Large intestine (tissue), 3 donors: Measurements from ENCODE around the gene TENM4. TPM values are rescaled to one million over a fixed set of nuclear protein-coding genes. Genes with fewer than 3 reads are reported as not detected.
A peak's percentile ranks its signal among the peaks of the same experiment; 100 is the strongest.

Source experiments
- DNase-seq, 2 donors: peaks; one replicate each; pipeline versions ENCODE4 v3.0.0 to v3.0.0-alpha.2; 2013
- H3K27ac ChIP-seq: one replicate; pipeline ENCODE4 v1.5.1; 2013; ENCODE audit warnings: low read length
- H3K27me3 ChIP-seq: 2 replicates; pipeline ENCODE4 v1.6.1; 2013; ENCODE audit warnings: low read length; ENCODE audit not compliant: control insufficient read depth, insufficient read depth
- H3K36me3 ChIP-seq: 2 replicates; pipeline ENCODE4 v1.6.1; 2013; ENCODE audit warnings: low read length; ENCODE audit not compliant: control insufficient read depth, insufficient read depth
- H3K4me1 ChIP-seq: one replicate; pipeline ENCODE4 v1.6.1; 2013; ENCODE audit warnings: low read length; ENCODE audit not compliant: control insufficient read depth, insufficient read depth
- H3K4me3 ChIP-seq: one replicate; pipeline ENCODE4 v1.5.1; 2013; ENCODE audit warnings: low read length
- H3K9me3 ChIP-seq: one replicate; pipeline ENCODE4 v1.6.1; 2013; ENCODE audit warnings: mild to moderate bottlenecking, low read depth, low read length, moderate library complexity; ENCODE audit not compliant: control insufficient read depth
- WGBS: methylation state at CpG from one replicate; pipeline ENCODE4 v1.1.5; 2013; ENCODE audit warnings: low lambda C conversion rate; ENCODE audit not compliant: insufficient coverage; 5-methylcytosine and 5-hydroxymethylcytosine counted together
- polyA plus RNA-seq: library from polyadenylated mRNA; unstranded; fragments of 120-200 nt; gene quantifications from one replicate; pipeline ENCODE4 v1.2.1, GENCODE V29; 2013

Gene TENM4
- polyA plus RNA-seq, 1 donor = 2.1 TPM

DNA sequence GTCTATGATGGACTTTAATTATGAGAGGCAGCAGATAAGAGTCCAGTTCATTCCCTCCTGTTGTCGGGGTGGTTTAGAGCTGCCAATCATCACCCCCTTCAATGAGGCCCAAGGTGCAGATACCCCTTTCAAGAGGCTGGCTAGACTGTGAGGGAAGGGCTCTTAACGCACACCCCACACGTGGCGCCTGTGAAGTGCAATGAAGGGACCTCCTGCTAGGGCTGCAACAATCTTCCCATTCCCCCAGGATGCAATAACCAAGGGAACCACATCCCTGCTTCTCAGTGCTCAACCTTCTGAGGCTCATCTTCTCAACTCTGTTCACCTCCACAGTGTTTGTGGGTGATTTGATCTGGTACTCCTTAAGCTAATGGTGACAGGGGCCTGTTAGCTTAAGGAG lies 19.0 kb downstream of the TENM4 start:
- Histone ChIP-seq H3K4me1 (no peaks in the 10 kb centered on the region), H3K27ac (no peak overlapping the region), H3K9me3 (no peaks in the 10 kb centered on the region), H3K4me3 (no peak overlapping the region), H3K36me3 (no peaks in the 10 kb centered on the region), H3K27me3 (peaks cover 7% of the 10 kb centered on the region)
- DNase-seq = no peak
- WGBS = no CpG with 5 or more reads among the region's 4 CpGs

DNA sequence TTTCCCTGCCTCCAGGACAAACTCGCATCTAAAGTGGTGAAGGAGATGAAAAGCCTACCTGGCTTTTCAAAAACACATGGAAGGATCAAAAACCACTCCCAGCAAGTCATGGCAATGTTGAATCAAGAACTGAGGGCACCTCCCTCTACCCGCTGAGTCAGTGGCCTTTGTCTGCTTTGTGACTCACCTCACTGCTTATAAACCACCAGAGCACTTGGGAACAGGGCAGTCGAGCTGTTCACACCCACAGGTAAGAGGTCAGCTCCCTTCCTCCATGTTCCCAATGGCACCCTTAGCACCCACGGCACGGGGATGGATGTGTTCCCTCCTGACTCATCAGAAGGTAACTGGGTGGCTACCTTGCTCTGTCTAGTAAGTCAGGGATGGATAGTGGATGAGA lies 21.7 kb downstream of the TENM4 start:
- H3K27ac ChIP-seq = no peak overlapping the region
- no peak for DNase-seq

DNA sequence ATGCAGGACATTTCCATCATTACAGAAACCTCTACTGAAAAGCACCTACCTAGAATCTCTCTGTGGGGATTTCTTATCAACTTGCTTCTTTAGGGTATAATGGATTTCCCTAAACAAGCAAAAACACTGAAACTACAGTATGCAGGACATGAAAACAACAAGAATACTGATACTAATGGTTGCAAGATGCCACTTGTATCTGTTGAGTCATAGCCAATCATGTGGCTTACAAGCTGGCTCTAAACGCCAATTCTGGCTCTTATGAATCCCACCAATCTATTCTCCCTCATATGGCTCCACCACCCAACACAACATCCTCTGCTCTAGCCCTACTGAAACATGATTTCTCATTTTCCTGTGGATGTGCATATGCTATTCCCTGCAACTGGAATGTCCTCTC lies 22.6 kb downstream of the TENM4 start:
- Histone ChIP-seq H3K4me3 (no peak overlapping the region), H3K27ac (no peak overlapping the region)
- WGBS = no CpG with 5 or more reads among the region's 1 CpG

More for the DNA sequence above, 21.7 kb downstream of the TENM4 start:
- Histone ChIP-seq H3K36me3 (no peaks in the 10 kb centered on the region), H3K27me3 (peaks cover 10% of the 10 kb centered on the region), H3K4me3 (no peak overlapping the region), H3K9me3 (no peaks in the 10 kb centered on the region), H3K4me1 (no peaks in the 10 kb centered on the region)
- no CpG with 5 or more reads among the region's 5 CpGs for WGBS

DNA sequence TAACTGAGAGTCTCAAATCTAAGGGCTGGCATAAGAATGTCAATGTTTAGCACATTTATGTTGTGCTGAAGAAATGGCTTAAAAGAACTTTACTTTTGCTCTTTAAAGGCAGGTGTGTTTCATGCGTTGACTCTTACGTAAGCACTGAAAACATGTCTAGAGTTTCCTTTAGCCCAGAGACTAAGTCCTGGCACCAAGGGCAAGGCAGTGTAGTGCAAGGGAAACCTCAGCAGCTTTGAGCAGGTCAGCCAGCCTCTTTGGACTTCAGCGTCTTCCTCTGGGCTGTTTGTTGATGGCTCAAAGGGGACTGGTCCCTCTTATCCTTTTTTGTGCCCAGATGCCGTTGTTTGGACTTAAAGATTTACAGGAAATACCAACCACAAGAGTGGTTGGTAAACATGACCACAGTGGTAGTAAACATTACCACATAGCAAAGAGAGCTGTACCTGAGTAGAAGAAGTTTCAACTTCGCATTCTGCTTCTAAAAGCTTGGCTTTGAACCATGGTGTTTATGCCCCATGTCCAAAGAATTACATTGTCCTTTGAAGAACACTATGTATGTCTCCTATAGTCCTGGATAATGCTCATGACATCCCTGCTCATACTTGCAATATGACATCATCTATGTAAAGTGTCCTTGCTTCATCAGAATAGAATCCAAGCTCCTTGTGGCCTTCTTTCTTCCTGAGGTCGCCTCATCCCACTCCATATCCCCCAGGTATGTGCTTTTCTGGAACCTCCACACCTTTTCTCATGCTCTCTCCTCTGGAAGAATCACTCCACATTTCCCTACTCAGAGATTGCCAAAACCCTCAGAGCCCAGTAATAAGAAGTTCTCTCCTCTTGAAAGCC lies 23.5 kb downstream of the TENM4 start:
- no peak for DNase-seq
- Histone ChIP-seq H3K9me3 (no peaks in the 10 kb centered on the region), H3K27me3 (peaks cover 11% of the 10 kb centered on the region), H3K36me3 (no peaks in the 10 kb centered on the region), H3K4me1 (no peaks in the 10 kb centered on the region), H3K4me3 (no peak overlapping the region), H3K27ac (no peak overlapping the region)
- no CpG with 5 or more reads among the region's 6 CpGs for WGBS

More for the DNA sequence above, 22.6 kb downstream of the TENM4 start:
- no peak for DNase-seq
- H3K9me3 ChIP-seq = no peaks in the 10 kb centered on the region
- no peaks in the 10 kb centered on the region for H3K4me1 ChIP-seq
- peaks cover 11% of the 10 kb centered on the region for H3K27me3 ChIP-seq
- H3K36me3 ChIP-seq = no peaks in the 10 kb centered on the region

DNA sequence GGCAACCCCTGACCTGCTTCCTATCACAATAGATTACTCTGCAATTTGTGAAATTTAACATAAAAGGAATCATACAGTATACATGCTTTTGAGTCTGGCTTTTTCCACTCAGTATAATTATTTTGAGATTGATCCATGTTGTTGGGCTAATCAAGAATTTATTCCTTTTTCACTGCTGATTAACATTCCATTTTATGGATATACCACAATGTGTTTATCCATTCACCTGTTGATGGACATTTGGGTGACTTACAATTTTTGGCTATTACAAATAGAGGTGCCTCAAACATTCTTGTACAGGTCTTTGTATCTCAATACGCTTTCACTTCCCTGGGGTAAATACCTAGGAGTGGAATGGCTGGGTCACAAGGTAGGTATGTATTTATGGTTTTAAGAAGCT lies 24.9 kb downstream of the TENM4 start:
- no peak for DNase-seq
- no peak overlapping the region for H3K27ac ChIP-seq
- WGBS = no CpG with 5 or more reads among the region's 1 CpG
- H3K4me3 ChIP-seq = no peak overlapping the region
- H3K4me1 ChIP-seq = no peaks in the 10 kb centered on the region
- H3K27me3 ChIP-seq = peaks cover 14% of the 10 kb centered on the region
- H3K36me3 ChIP-seq = no peaks in the 10 kb centered on the region
- H3K9me3 ChIP-seq = no peaks in the 10 kb centered on the region

DNA sequence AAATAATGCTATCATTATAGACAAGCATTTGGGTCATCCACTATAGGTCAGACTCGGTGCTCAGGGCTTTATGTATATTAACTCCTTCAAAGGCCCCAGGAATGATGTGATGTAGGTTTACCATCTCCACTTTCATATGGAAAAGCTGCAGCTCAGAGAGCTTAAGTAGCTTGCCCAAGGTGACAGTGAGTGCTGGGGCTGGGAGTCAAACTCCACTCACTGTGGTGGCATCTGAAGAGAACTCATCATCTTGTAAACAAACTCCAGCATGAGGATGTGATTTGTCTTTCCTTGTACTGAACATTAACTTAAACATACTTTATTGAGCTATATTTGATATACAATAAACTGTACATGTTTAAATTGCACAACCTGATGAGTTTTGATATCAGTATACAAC lies 25.4 kb downstream of the TENM4 start:
- Histone ChIP-seq H3K4me3 (no peak overlapping the region), H3K36me3 (no peaks in the 10 kb centered on the region), H3K27me3 (peaks cover 14% of the 10 kb centered on the region), H3K9me3 (no peaks in the 10 kb centered on the region), H3K27ac (no peak overlapping the region), H3K4me1 (no peaks in the 10 kb centered on the region)
- no CpG with 5 or more reads among the region's 1 CpG for WGBS
- no peak for DNase-seq

DNA sequence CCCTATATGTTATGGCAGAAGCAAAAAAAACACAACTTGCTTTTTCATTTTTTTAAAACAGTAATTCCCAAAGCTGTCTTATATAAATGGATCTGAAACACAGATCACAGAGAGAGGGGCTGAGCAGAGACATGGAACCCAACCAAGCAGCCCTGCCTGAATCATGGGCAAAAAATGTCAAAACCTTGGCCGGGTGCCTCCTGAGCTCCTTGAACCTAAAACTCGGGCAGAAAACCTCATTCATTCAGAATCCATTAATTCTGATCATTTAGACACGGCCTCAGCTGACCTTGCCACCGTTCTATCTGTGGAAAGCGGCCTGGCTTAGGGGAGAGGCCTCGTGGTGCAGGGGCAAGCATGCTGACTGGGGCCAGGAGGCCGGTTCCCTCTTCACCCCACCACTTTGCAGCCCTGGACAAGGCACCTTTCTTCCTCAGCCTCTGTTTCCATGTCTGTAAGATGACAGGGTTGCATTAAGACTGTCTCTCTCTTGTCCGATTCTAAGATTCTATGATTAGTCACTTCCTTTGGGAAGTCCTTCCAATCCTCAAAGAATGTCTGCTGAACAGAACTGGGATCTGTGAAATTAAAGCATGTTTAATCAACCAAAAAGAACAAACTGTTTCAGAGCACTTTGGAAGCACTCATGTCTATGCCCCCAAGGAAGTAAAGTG lies 26.0 kb downstream of the TENM4 start:
- H3K9me3 ChIP-seq = no peaks in the 10 kb centered on the region
- no peaks in the 10 kb centered on the region for H3K36me3 ChIP-seq
- H3K4me3 ChIP-seq = no peak overlapping the region
- no peaks in the 10 kb centered on the region for H3K4me1 ChIP-seq
- DNase-seq = no peak
- no CpG with 5 or more reads among the region's 8 CpGs for WGBS
- peaks cover 14% of the 10 kb centered on the region for H3K27me3 ChIP-seq
- no peak overlapping the region for H3K27ac ChIP-seq

DNA sequence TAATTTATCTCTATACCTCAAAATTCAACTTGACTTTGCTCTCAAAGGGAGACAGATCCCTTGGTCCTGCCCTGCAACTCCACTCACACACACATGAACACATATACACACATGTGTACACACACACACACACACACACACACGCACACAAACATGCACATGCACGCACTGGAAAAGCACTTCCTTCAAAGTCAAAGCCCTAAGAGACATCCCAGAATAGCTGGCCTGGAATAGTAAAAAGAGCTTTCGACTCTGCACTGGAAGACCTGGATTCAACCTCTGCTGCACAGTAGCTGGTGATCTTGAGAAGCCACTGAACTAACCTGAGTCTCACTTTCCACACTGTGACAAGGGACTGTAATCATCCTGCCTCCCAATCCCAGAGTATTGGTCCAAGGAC lies 26.8 kb downstream of the TENM4 start:
- no peak for DNase-seq
- H3K27ac ChIP-seq = no peak overlapping the region
- WGBS = no CpG with 5 or more reads among the region's 3 CpGs
- H3K4me3 ChIP-seq = no peak overlapping the region
- peaks cover 19% of the 10 kb centered on the region for H3K27me3 ChIP-seq
- no peaks in the 10 kb centered on the region for H3K9me3 ChIP-seq
- no peaks in the 10 kb centered on the region for H3K4me1 ChIP-seq
- no peaks in the 10 kb centered on the region for H3K36me3 ChIP-seq

DNA sequence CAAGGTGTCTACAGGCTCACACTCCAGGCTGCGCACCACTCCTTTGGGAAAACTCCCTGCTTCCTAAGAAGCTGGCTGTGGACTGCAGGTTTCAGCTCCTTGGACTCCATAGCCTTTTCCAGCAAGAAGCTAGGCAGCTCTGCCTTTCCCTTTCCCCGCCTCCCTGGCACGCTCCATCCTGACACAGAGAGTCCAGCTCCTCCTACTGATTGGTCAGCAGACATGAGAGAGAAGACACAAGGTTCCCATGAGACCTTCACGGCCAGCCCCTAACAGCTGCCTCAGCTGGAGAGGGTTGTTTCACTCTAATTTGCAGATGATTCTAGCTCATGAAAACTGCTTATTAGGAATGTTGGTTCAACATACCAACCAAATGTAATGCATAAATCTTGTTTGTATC lies 27.6 kb downstream of the TENM4 start:
- Histone ChIP-seq H3K27ac (no peak overlapping the region), H3K36me3 (no peaks in the 10 kb centered on the region)
- WGBS = 20% methylated on average over 1 of the region's 4 CpGs

DNA sequence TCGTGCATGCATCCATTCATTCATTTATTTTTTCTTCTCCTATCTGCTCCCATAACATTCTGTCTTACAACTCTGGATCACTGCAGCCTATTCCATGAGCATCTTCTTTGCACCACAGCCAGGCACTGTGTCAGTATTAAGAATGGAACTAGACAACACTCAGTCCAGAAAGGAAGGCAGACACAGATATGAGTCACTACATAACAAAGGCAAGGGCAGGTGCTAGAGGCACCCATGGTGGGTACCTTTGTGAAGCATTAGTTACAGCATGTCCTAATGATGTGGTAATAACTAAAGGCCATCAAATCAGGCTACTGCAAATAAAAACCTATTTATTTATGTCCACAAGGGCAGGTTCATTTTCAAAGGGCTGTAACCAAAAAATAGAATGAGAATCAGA lies 28.1 kb downstream of the TENM4 start:
- 70% methylated on average over 1 of the region's 1 CpG for WGBS
- Histone ChIP-seq H3K27ac (no peak overlapping the region), H3K4me3 (no peak overlapping the region), H3K4me1 (no peaks in the 10 kb centered on the region), H3K27me3 (peaks cover 15% of the 10 kb centered on the region), H3K9me3 (no peaks in the 10 kb centered on the region), H3K36me3 (no peaks in the 10 kb centered on the region)
- DNase-seq = no peak

More for the DNA sequence above, 27.6 kb downstream of the TENM4 start:
- DNase-seq = peak; percentile 54 to 66
- no peaks in the 10 kb centered on the region for H3K4me1 ChIP-seq
- peaks cover 17% of the 10 kb centered on the region for H3K27me3 ChIP-seq
- no peak overlapping the region for H3K4me3 ChIP-seq
- H3K9me3 ChIP-seq = no peaks in the 10 kb centered on the region
